ACHN (cell line): ENCODE data around the gene OPRPN.

ENCODE experiments used
- DNase-seq: peaks from one replicate; pipeline ENCODE4 v3.0.0-alpha.2; 2015
- in situ Hi-C: cut with HindIII; loops from 2 replicates; pipeline ENCODE4 v1.10.0; 2017; ENCODE audit warnings: low sequenced_read_pairs, low pct_ligation_motif_present, low pct_unique_long_range_greater_than_20kb

Gene OPRPN

GRCh38 chr4:70449220-70449619, 51.5 kb downstream of the OPRPN start:
- DNase-seq: no peak
- in situ Hi-C loops: no loop called here

GRCh38 chr4:70452946-70453345, 55.2 kb downstream of the OPRPN start:
- DNase-seq: no peak
- in situ Hi-C loops: no loop called here
